Dermis blood vessel endothelial cell (primary cell): ENCODE data around the gene KLF1. TPM values are rescaled to one million over a fixed set of nuclear protein-coding genes. Genes with fewer than 3 reads are reported as not detected.

Experiments used
- DNase-seq: peaks from one replicate; pipeline ENCODE4 v3.0.0; 2010
- total RNA-seq: library from RNA; depleted of rRNA; stranded (reverse); fragments of >200 nt; gene quantifications from 2 replicates; pipeline ENCODE4 v1.2.3, GENCODE V29; 2014

The KLF1 gene
- total RNA-seq, 1 donor from 2014 or later = 0.17 TPM

- peak; percentile 56 for DNase-seq
Observed at GRCh38 chr19:12838182-12838885, 48.7 kb downstream of the KLF1 start, which contains the start of gene MAST1. MAST1 (plus strand) TSS chr19:12838515; CDS start chr19:12838573, 58 bp downstream.

- no peak for DNase-seq
Observed at GRCh38 chr19:12837225-12837624, 49.8 kb downstream of the KLF1 start.

DNA sequence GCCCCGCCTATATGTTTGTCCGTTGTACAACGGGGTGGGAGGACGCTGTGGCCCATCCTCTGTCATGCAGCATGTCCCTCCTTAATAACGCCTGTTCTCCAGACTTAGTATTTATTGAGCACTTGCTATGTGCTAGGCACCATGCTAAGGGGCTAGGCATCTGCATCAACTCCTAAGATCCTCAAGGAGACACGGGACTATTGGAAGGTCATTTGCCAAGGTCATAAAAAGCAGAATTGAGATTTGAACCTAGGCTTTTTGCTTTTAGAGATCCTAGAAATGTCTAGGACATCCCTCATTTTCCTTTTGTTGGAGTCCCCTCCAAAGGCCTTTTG is 50.5 kb downstream of the KLF1 start:
- no peak for DNase-seq

- peak; percentile 36 for DNase-seq
Observed at GRCh38 chr19:12834976-12835757, 51.8 kb downstream of the KLF1 start.

- no peak for DNase-seq
Observed at GRCh38 chr19:12834566-12834943, 52.4 kb downstream of the KLF1 start, which contains the start of gene RTBDN. RTBDN (minus strand) TSS chr19:12834579; CDS start chr19:12829979, 4,600 bp downstream.

Other genes starting within 250 kb of the KLF1 start
- 59.7 and 66.4 TPM in 2 replicates for gene MAN2B1, start 220.5 kb downstream of the KLF1 start, total RNA-seq
- gene WDR83, start 220.4 kb downstream of the KLF1 start, total RNA-seq = 6.3 and 8.3 TPM in 2 replicates
- gene DHPS, start 205.3 kb downstream of the KLF1 start, total RNA-seq = 52.9 and 53.0 TPM in 2 replicates
- not detected in 2 replicates for gene GNG14, start 199.2 kb downstream of the KLF1 start, total RNA-seq
- 5.8 and 8.0 TPM in 2 replicates for gene FBXW9, start 190.6 kb downstream of the KLF1 start, total RNA-seq
- gene TNPO2, start 163.3 kb downstream of the KLF1 start, total RNA-seq = 25.7 and 31.4 TPM in 2 replicates
- gene TRIR, start 152.5 kb downstream of the KLF1 start, total RNA-seq = 106 and 139 TPM in 2 replicates
- 66.9 and 78.6 TPM in 2 replicates for gene GET3, start 149.7 kb downstream of the KLF1 start, total RNA-seq
- gene BEST2, start 135.4 kb downstream of the KLF1 start, total RNA-seq = not detected in 2 replicates
- gene HOOK2, start 111.6 kb downstream of the KLF1 start, total RNA-seq = 12.1 and 14.8 TPM in 2 replicates
- 61.1 and 151 TPM in 2 replicates for gene JUNB, start 95.7 kb downstream of the KLF1 start, total RNA-seq
- 214 and 278 TPM in 2 replicates for gene PRDX2, start 85.4 kb downstream of the KLF1 start, total RNA-seq
- 0.23 TPM in 1 of 2 replicates, not detected in the other for gene THSD8, start 85.1 kb downstream of the KLF1 start, total RNA-seq
- gene RNASEH2A, start 80.6 kb downstream of the KLF1 start, total RNA-seq = 19.6 and 45.6 TPM in 2 replicates
- not detected in 2 replicates for gene RTBDN, start 52.6 kb downstream of the KLF1 start, total RNA-seq
- 0.17 and 0.51 TPM in 2 replicates for gene MAST1, start 48.7 kb downstream of the KLF1 start, total RNA-seq
- 23.3 and 31.3 TPM in 2 replicates for gene DNASE2, start 5.8 kb downstream of the KLF1 start, total RNA-seq
- gene GCDH, start 4.0 kb upstream of the KLF1 start, total RNA-seq = 31.5 and 42.4 TPM in 2 replicates
- 0.17 and 0.33 TPM in 2 replicates for gene SYCE2, start 32.1 kb upstream of the KLF1 start, total RNA-seq
- 47.5 and 83.9 TPM in 2 replicates for gene FARSA, start 46.5 kb upstream of the KLF1 start, total RNA-seq
- 1,244 and 1,415 TPM in 2 replicates for gene CALR, start 51.4 kb upstream of the KLF1 start, total RNA-seq
- 52.9 and 98.1 TPM in 2 replicates for gene RAD23A, start 58.7 kb upstream of the KLF1 start, total RNA-seq
- 19.5 and 20.6 TPM in 2 replicates for gene GADD45GIP1, start 70.0 kb upstream of the KLF1 start, total RNA-seq
- 0.09 and 0.17 TPM in 2 replicates for gene DAND5, start 82.4 kb upstream of the KLF1 start, total RNA-seq
- 12.6 and 23.7 TPM in 2 replicates for gene NFIX, start 108.3 kb upstream of the KLF1 start, total RNA-seq
- 51.8 and 55.0 TPM in 2 replicates for gene LYL1, start 215.7 kb upstream of the KLF1 start, total RNA-seq
- 44.7 and 47.0 TPM in 2 replicates for gene TRMT1, start 229.5 kb upstream of the KLF1 start, total RNA-seq
- gene NACC1, start 231.1 kb upstream of the KLF1 start, total RNA-seq = 35.9 and 136 TPM in 2 replicates